ENCODE data around the gene MYOF. TPM values are rescaled to one million over a fixed set of nuclear protein-coding genes. Genes with fewer than 3 reads are reported as not detected.

The MYOF gene
- polyA plus RNA-seq, 1 donor (not counting 4 experiments of a cell fraction or from before 2014, with no cell fraction given), result 232 TPM

DNA sequence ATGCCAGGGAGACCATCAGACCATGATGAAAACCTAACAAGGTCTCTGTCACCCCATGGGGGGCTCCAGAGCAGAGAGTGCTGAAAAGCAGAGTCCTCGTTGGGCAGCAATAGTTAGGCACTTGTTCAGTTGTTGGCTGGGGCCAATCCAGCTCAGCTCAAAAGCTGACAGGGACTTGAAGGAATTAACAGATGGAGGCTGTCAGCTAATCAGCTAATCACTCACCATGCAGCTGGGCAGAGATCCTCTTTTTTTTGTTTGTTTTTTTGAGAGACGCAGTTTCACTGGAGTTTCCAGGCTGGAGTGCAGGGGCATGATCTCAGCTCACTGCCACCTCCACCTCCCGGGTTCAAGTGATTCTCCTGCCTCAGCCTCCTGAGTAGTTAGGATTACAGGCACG, 32.4 kb upstream of the MYOF start:
- Histone ChIP-seq H2AFZ (ENCODE audit: control insufficient read depth, low read length) (no peak overlapping the region), H3K27me3 (ENCODE audit: control insufficient read depth, extremely low read depth, insufficient read depth, low read length) (no peaks in the 10 kb centered on the region), H3K9me3 (ENCODE audit: control insufficient read depth, low read depth, low read length) (no peaks in the 10 kb centered on the region), H3K4me3 (ENCODE audit: control insufficient read depth in 2 of 3, extremely low read depth in 1 of 3, insufficient read depth in 2 of 3, low read depth in 1 of 3, low read length in 3 of 3) (no peak overlapping the region), H3K4me2 (ENCODE audit: control insufficient read depth, extremely low read depth, insufficient read depth, low read depth, low read length) (no peak overlapping the region), H3K36me3 (ENCODE audit: control insufficient read depth in 2 of 2, extremely low read depth in 1 of 2, insufficient read depth in 2 of 2, low read length in 2 of 2) (peaks cover 3 to 21% of the 10 kb centered on the region in 2 experiments), H3K79me2 (ENCODE audit: control insufficient read depth, insufficient read depth, low read length) (no peaks in the 10 kb centered on the region), H3K4me1 (ENCODE audit: control insufficient read depth, extremely low read depth, insufficient read depth, low read length) (no peaks in the 10 kb centered on the region), H3K9ac (ENCODE audit: control insufficient read depth, extremely low read depth, insufficient read depth, low read length) (no peak overlapping the region), H3K9me1 (ENCODE audit: control insufficient read depth, extremely low read depth, insufficient read depth, low read length) (no peaks in the 10 kb centered on the region), H4K20me1 (ENCODE audit: control insufficient read depth, extremely low read depth, insufficient read depth, low read length) (no peaks in the 10 kb centered on the region), H3K27ac (ENCODE audit: control insufficient read depth, insufficient read depth, low read length) (no peak overlapping the region)
- DNase-seq (ENCODE audit: low read depth, low spot score) (no peak), FAIRE-seq (no peak)
- dilution Hi-C loops (cut with MboI; ENCODE audit: extremely low pct_ligation_motif_present, low sequenced_read_pairs), result no loop called here
- TF ChIP-seq, protein P1, sequence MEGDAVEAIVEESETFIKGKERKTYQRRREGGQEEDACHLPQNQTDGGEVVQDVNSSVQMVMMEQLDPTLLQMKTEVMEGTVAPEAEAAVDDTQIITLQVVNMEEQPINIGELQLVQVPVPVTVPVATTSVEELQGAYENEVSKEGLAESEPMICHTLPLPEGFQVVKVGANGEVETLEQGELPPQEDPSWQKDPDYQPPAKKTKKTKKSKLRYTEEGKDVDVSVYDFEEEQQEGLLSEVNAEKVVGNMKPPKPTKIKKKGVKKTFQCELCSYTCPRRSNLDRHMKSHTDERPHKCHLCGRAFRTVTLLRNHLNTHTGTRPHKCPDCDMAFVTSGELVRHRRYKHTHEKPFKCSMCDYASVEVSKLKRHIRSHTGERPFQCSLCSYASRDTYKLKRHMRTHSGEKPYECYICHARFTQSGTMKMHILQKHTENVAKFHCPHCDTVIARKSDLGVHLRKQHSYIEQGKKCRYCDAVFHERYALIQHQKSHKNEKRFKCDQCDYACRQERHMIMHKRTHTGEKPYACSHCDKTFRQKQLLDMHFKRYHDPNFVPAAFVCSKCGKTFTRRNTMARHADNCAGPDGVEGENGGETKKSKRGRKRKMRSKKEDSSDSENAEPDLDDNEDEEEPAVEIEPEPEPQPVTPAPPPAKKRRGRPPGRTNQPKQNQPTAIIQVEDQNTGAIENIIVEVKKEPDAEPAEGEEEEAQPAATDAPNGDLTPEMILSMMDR (optimal IDR thresholded peaks at IDR 0.05 in 1 of 3, IDR thresholded peaks at IDR 0.05 in 1 of 3, conservative IDR thresholded peaks at IDR 0.05 in 1 of 3; ENCODE audit: extremely low read depth in 1 of 3, insufficient read depth in 2 of 3, low read length in 3 of 3), result no peak
- TF ChIP-seq EZH2 (IDR thresholded peaks at IDR 0.05; ENCODE audit: low read length), result no peak

DNA sequence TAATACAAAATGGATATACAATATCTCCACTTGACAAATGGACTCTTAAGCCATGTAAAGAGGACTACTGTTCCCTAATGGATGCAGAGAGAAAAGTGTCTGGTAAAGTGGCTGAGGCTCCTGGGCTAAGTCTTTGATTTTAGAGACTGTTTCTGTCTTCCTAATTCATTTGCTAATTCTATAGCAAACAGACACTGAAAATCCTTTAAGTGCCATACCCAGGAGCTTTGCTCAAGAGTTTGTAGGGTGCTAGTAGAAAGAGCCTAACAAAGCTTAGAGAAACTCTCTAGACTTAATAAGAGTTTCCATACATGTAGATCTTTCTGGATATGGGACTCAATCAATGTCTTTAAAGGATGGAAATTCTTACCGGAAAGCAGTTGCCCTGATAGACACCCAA, 31.0 kb upstream of the MYOF start:
- H3K4me2 ChIP-seq (ENCODE audit: control insufficient read depth, extremely low read depth, insufficient read depth, low read depth, low read length), result no peak overlapping the region
- dilution Hi-C loops (cut with MboI; ENCODE audit: extremely low pct_ligation_motif_present, low sequenced_read_pairs), result no loop called here

More for the DNA sequence above, 31.0 kb upstream of the MYOF start:
- no peaks in the 10 kb centered on the region for H3K27me3 ChIP-seq (ENCODE audit: control insufficient read depth, extremely low read depth, insufficient read depth, low read length)
- H3K9me1 ChIP-seq (ENCODE audit: control insufficient read depth, extremely low read depth, insufficient read depth, low read length), result no peaks in the 10 kb centered on the region
- FAIRE-seq (no peak), DNase-seq (ENCODE audit: low read depth, low spot score) (no peak)
- no peaks in the 10 kb centered on the region for H3K9me3 ChIP-seq (ENCODE audit: control insufficient read depth, low read depth, low read length)
- no peaks in the 10 kb centered on the region for H4K20me1 ChIP-seq (ENCODE audit: control insufficient read depth, extremely low read depth, insufficient read depth, low read length)
- no peak overlapping the region for H3K4me3 ChIP-seq (ENCODE audit: control insufficient read depth in 2 of 3, extremely low read depth in 1 of 3, insufficient read depth in 2 of 3, low read depth in 1 of 3, low read length in 3 of 3)
- TF ChIP-seq, protein P1 (optimal IDR thresholded peaks at IDR 0.05 in 1 of 3, IDR thresholded peaks at IDR 0.05 in 1 of 3, conservative IDR thresholded peaks at IDR 0.05 in 1 of 3; ENCODE audit: extremely low read depth in 1 of 3, insufficient read depth in 2 of 3, low read length in 3 of 3), result no peak
- TF ChIP-seq EZH2 (IDR thresholded peaks at IDR 0.05; ENCODE audit: low read length), result no peak
- no peaks in the 10 kb centered on the region for H3K79me2 ChIP-seq (ENCODE audit: control insufficient read depth, insufficient read depth, low read length)
- H3K27ac ChIP-seq (ENCODE audit: control insufficient read depth, insufficient read depth, low read length), result no peak overlapping the region
- no peak overlapping the region for H3K9ac ChIP-seq (ENCODE audit: control insufficient read depth, extremely low read depth, insufficient read depth, low read length)
- H2AFZ ChIP-seq (ENCODE audit: control insufficient read depth, low read length), result no peak overlapping the region
- peaks cover 3 to 22% of the 10 kb centered on the region in 2 experiments for H3K36me3 ChIP-seq (ENCODE audit: control insufficient read depth in 2 of 2, extremely low read depth in 1 of 2, insufficient read depth in 2 of 2, low read length in 2 of 2)
- H3K4me1 ChIP-seq (ENCODE audit: control insufficient read depth, extremely low read depth, insufficient read depth, low read length), result no peaks in the 10 kb centered on the region
